Liver (tissue), 9 donors: ENCODE data around the gene MSI2. TPM values are rescaled to one million over a fixed set of nuclear protein-coding genes. Genes with fewer than 3 reads are reported as not detected.

ENCODE experiments used
- DNase-seq: peaks from one replicate; pipeline ENCODE4 v3.0.0-alpha.2; 2017; ENCODE audit warnings: low spot score
- H3K27ac ChIP-seq, 2 donors: one replicate each; pipeline ENCODE4 v1.7.0; 2013; ENCODE audit warnings: inconsistent platforms in 2 of 2, low read length in 2 of 2, control low read depth in 1 of 2, low read depth in 1 of 2, mild to moderate bottlenecking in 1 of 2
- H3K27me3 ChIP-seq, 4 donors: one replicate each; pipeline versions ENCODE4 v1.6.1 to v1.7.0; 2013; ENCODE audit warnings: low read length in 3 of 4, inconsistent platforms in 1 of 4, mild to moderate bottlenecking in 1 of 4, moderate library complexity in 1 of 4; ENCODE audit not compliant: control insufficient read depth in 4 of 4, insufficient read depth in 4 of 4
- H3K36me3 ChIP-seq, 4 donors: one replicate each; pipeline versions ENCODE4 v1.6.1 to v1.7.0; 2013; ENCODE audit warnings: low read length in 3 of 4, mild to moderate bottlenecking in 3 of 4, low read depth in 1 of 4, moderate library complexity in 1 of 4; ENCODE audit not compliant: control insufficient read depth in 4 of 4, insufficient read depth in 3 of 4
- H3K4me1 ChIP-seq, 4 donors: one replicate each; pipeline versions ENCODE4 v1.6.1 to v1.7.0; 2013; ENCODE audit warnings: low read length in 3 of 4, mild to moderate bottlenecking in 3 of 4, moderate library complexity in 1 of 4; ENCODE audit not compliant: control insufficient read depth in 4 of 4, insufficient read depth in 4 of 4
- H3K4me3 ChIP-seq, 3 donors: one replicate each; pipeline versions ENCODE4 v1.6.1 to v1.7.0; 2013; ENCODE audit warnings: low read length in 3 of 3, control low read depth in 1 of 3, low read depth in 1 of 3, mild to moderate bottlenecking in 1 of 3
- H3K9ac ChIP-seq, 2 donors: one replicate each; pipeline ENCODE4 v1.7.0; 2013; ENCODE audit warnings: low read length in 2 of 2, mild to moderate bottlenecking in 2 of 2, moderate library complexity in 2 of 2, control low read depth in 1 of 2, low read depth in 1 of 2
- H3K9me3 ChIP-seq, 4 donors: one replicate each; pipeline versions ENCODE4 v1.6.1 to v1.7.0; 2013; ENCODE audit warnings: low read length in 3 of 4; ENCODE audit not compliant: control insufficient read depth in 4 of 4
- ATF3 ChIP-seq: IDR thresholded peaks from 2 replicates; pipeline ENCODE4 v1.6.1; 2016; ENCODE audit warnings: antibody characterized with exemption
- CTCF ChIP-seq: fragments of 150-350 bp; IDR thresholded peaks from 2 replicates; pipeline ENCODE4 v1.5.1; 2017; ENCODE audit warnings: improper control_type of control experiment, low read depth, low read length; ENCODE audit not compliant: missing input control
- EGR1 ChIP-seq, 2 donors: IDR thresholded peaks; 2 replicates each; pipeline ENCODE4 v1.6.1; 2016 to 2018; ENCODE audit warnings: antibody characterized with exemption in 2 of 2, low read depth in 2 of 2
- FOXA1 ChIP-seq: IDR thresholded peaks from 2 replicates; pipeline ENCODE4 v1.6.1; 2016; ENCODE audit warnings: antibody characterized with exemption
- FOXA2 ChIP-seq: IDR thresholded peaks from 2 replicates; pipeline ENCODE4 v1.6.1; 2016; ENCODE audit warnings: antibody characterized with exemption
- GABPA ChIP-seq, 2 donors: IDR thresholded peaks in 1 of 2; conservative IDR thresholded peaks in 1 of 2; 2 replicates each; pipeline ENCODE4 v1.6.1; 2016; ENCODE audit warnings: antibody characterized with exemption in 2 of 2, mild to moderate bottlenecking in 1 of 2, moderate library complexity in 1 of 2
- HNF4A ChIP-seq, 2 donors: conservative IDR thresholded peaks; 2 replicates each; pipeline ENCODE4 v1.6.1; 2016; ENCODE audit warnings: antibody characterized with exemption in 2 of 2, mild to moderate bottlenecking in 2 of 2
- HNF4G ChIP-seq: IDR thresholded peaks from 2 replicates; pipeline ENCODE4 v1.6.1; 2016; ENCODE audit warnings: antibody characterized with exemption
- JUND ChIP-seq, 2 donors: IDR thresholded peaks; 2 replicates each; pipeline ENCODE4 v1.6.1; 2016; ENCODE audit warnings: antibody characterized with exemption in 2 of 2
- MAX ChIP-seq: IDR thresholded peaks from 2 replicates; pipeline ENCODE4 v1.6.1; 2016; ENCODE audit warnings: antibody characterized with exemption
- NR2F2 ChIP-seq: IDR thresholded peaks from 2 replicates; pipeline ENCODE4 v1.6.1; 2016; ENCODE audit warnings: antibody characterized with exemption
- RAD21 ChIP-seq, 2 donors: IDR thresholded peaks; 2 replicates each; pipeline ENCODE4 v1.6.1; 2016; ENCODE audit warnings: antibody characterized with exemption in 2 of 2, mild to moderate bottlenecking in 2 of 2
- REST ChIP-seq: IDR thresholded peaks from 2 replicates; pipeline ENCODE4 v1.6.1; 2016; ENCODE audit warnings: antibody characterized with exemption, mild to moderate bottlenecking
- RXRA ChIP-seq, 2 donors: IDR thresholded peaks; 2 replicates each; pipeline ENCODE4 v1.6.1; 2017 to 2018; ENCODE audit warnings: antibody characterized with exemption in 2 of 2, mild to moderate bottlenecking in 1 of 2
- SP1 ChIP-seq: IDR thresholded peaks from 2 replicates; pipeline ENCODE4 v1.6.1; 2018; ENCODE audit warnings: antibody characterized with exemption, mild to moderate bottlenecking
- TAF1 ChIP-seq: conservative IDR thresholded peaks from 2 replicates; pipeline ENCODE4 v1.6.1; 2016; ENCODE audit warnings: antibody characterized with exemption, mild to moderate bottlenecking
- YY1 ChIP-seq: IDR thresholded peaks from 2 replicates; pipeline ENCODE4 v1.6.1; 2016; ENCODE audit warnings: antibody characterized with exemption, mild to moderate bottlenecking
- ZBTB33 ChIP-seq: IDR thresholded peaks from 2 replicates; pipeline ENCODE4 v1.6.1; 2016; ENCODE audit warnings: antibody characterized with exemption
- WGBS: extraction: QIAGEN DNeasy Blood & Tissue Kit; methylation state at CpG from one replicate; pipeline ENCODE4 v1.1.7; 2013; 5-methylcytosine and 5-hydroxymethylcytosine counted together
- polyA plus RNA-seq, 2 donors: library from polyadenylated mRNA; stranded (reverse) in 1 of 2; unstranded in 1 of 2; fragments of 200-250 nt in 1 of 2; fragments of >200 nt in 1 of 2; fragmentation: Nextera tagmentation in 1 of 2; extraction: Ambion mirVana in 1 of 2; gene quantifications; one replicate each; pipeline versions ENCODE4 v1.2.1 to v1.2.3, GENCODE V29; 2013 to 2015
- total RNA-seq, 2 donors: library from RNA; depleted of rRNA; stranded (reverse); fragments of >200 nt; gene quantifications; one replicate each; pipeline ENCODE4 v1.2.3, GENCODE V29; 2014
- donor health status: healthy.
- donor health status: healthy.
- donor health status: healthy.
- donor health status: healthy.
- donor health status: healthy.

The MSI2 gene
- total and polyA plus RNA-seq, 4 donors, result 5.7 to 15.6 (median 9.2) TPM

GRCh38 chr17:57622683-57623433 lies 366.5 kb downstream of the MSI2 start:
- no peak for DNase-seq
- no peaks in the 10 kb centered on the region for H3K4me1 ChIP-seq
- no peak overlapping the region for H3K4me3 ChIP-seq
- TF ChIP-seq RAD21 (IDR thresholded peaks at IDR 0.05), result no peak
- no peak for TF ChIP-seq RXRA (IDR thresholded peaks at IDR 0.05)
- TF ChIP-seq MAX, result no peak
- no peak for TF ChIP-seq JUND (IDR thresholded peaks at IDR 0.05)
- no peak for TF ChIP-seq TAF1
- TF ChIP-seq GABPA (IDR thresholded peaks at IDR 0.05 in 1 of 2, conservative IDR thresholded peaks at IDR 0.05 in 1 of 2), result no peak
- TF ChIP-seq HNF4A (conservative IDR thresholded peaks at IDR 0.05), result no peak
- TF ChIP-seq EGR1 (IDR thresholded peaks at IDR 0.05; ENCODE audit: low read depth in 2 of 2), result no peak
- no peak for TF ChIP-seq SP1
- TF ChIP-seq ZBTB33, result no peak
- no peak for TF ChIP-seq REST
- no peak for TF ChIP-seq NR2F2
- no peak for TF ChIP-seq CTCF
- no peak for TF ChIP-seq FOXA1
- no peak for TF ChIP-seq ATF3
- no peak for TF ChIP-seq YY1
- no peak for TF ChIP-seq HNF4G
- no peak for TF ChIP-seq FOXA2
- no peak overlapping the region for H3K27ac ChIP-seq
- no peak overlapping the region for H3K9ac ChIP-seq
- H3K36me3 ChIP-seq, result no peaks in the 10 kb centered on the region
- H3K27me3 ChIP-seq, result no peaks in the 10 kb centered on the region
- H3K9me3 ChIP-seq, result no peaks in the 10 kb centered on the region
- 71% methylated on average over 16 of the region's 16 CpGs for WGBS
